WTC11 (cell line): ENCODE data around the gene SFI1. TPM values are rescaled to one million over a fixed set of nuclear protein-coding genes. Genes with fewer than 3 reads are reported as not detected.

Experiments
- ATAC-seq: fragments of 200-7000 bp; cut with Tn5 transposase; 2 replicates; pipeline ENCODE4 v1.10.0; 2021; ENCODE audit warnings: mild to moderate bottlenecking, moderate library complexity
- CTCF ChIA-PET: fragments of 300-600 bp; sonication (Branson Sonifier 250); formaldehyde crosslinking; loops from one replicate; lab custom pipeline; 2021; ENCODE audit warnings: antibody characterized with exemption; lab: Charles Lee
- POLR2A ChIA-PET: fragments of 350-600 bp; sonication (Branson Sonifier 250); formaldehyde crosslinking; loops from one replicate; lab custom pipeline; 2021; ENCODE audit warnings: antibody characterized with exemption; lab: Charles Lee
- DNase-seq: peaks from one replicate; pipeline ENCODE4 v3.0.0; 2021; ENCODE audit warnings: low spot score
- H3K27ac Mint-ChIP-seq: 2 replicates; pipeline ENCODE4 v1.8.0; 2021; ENCODE audit warnings: mixed read lengths
- H3K27me3 Mint-ChIP-seq: 2 replicates; pipeline ENCODE4 v1.8.0; 2021; ENCODE audit warnings: low read depth, mild to moderate bottlenecking, moderate library complexity, mixed read lengths
- H3K36me3 Mint-ChIP-seq: 2 replicates; pipeline ENCODE4 v1.8.0; 2021; ENCODE audit warnings: mixed read lengths
- H3K4me1 Mint-ChIP-seq: 2 replicates; pipeline ENCODE4 v1.8.0; 2022; ENCODE audit warnings: mixed read lengths
- H3K4me3 Mint-ChIP-seq: 2 replicates; pipeline ENCODE4 v1.8.0; 2021; ENCODE audit warnings: mild to moderate bottlenecking, moderate library complexity, mixed read lengths
- H3K9me3 Mint-ChIP-seq: 2 replicates; pipeline ENCODE4 v1.8.0; 2021; ENCODE audit warnings: mixed read lengths
- AFF4 ChIP-seq: sonication (generic); formaldehyde crosslinking; IDR thresholded peaks from 2 replicates; pipeline ENCODE4 v1.8.1; 2023; ENCODE audit warnings: mild to moderate bottlenecking, missing genetic modification reagents, borderline replicate concordance
- GTF2I ChIP-seq: fragments of 250-450 bp; sonication (Bioruptor Pico); conservative IDR thresholded peaks from 2 replicates; pipeline ENCODE4 v1.4.0; 2021; ENCODE audit warnings: mild to moderate bottlenecking
- MAX ChIP-seq: sonication (generic); formaldehyde crosslinking; IDR thresholded peaks from 2 replicates; pipeline ENCODE4 v1.8.0; 2022; ENCODE audit warnings: mild to moderate bottlenecking, missing genetic modification reagents
- NFE2L1 ChIP-seq: sonication (generic); formaldehyde crosslinking; IDR thresholded peaks from 2 replicates; pipeline ENCODE4 v1.8.1; 2023; ENCODE audit warnings: missing genetic modification reagents
- NFYB ChIP-seq: sonication (generic); formaldehyde crosslinking; conservative IDR thresholded peaks from 2 replicates; pipeline ENCODE4 v1.8.0; 2022; ENCODE audit warnings: low read depth, missing genetic modification reagents
- NR2C2 ChIP-seq: sonication (generic); formaldehyde crosslinking; IDR thresholded peaks from 2 replicates; pipeline ENCODE4 v1.8.0; 2022; ENCODE audit warnings: mild to moderate bottlenecking, missing genetic modification reagents
- NR3C1 ChIP-seq: sonication (generic); formaldehyde crosslinking; conservative IDR thresholded peaks from 2 replicates; pipeline ENCODE4 v1.8.1; 2023; ENCODE audit warnings: low read depth, mild to moderate bottlenecking, missing genetic modification reagents
- PREB ChIP-seq: sonication (generic); formaldehyde crosslinking; IDR thresholded peaks from 2 replicates; pipeline ENCODE4 v1.8.1; 2022; ENCODE audit warnings: mild to moderate bottlenecking, missing genetic modification reagents, moderate library complexity, borderline replicate concordance
- SMAD3 ChIP-seq: sonication (generic); formaldehyde crosslinking; IDR thresholded peaks from 2 replicates; pipeline ENCODE4 v1.8.0; 2022; ENCODE audit warnings: missing genetic modification reagents, mild to moderate bottlenecking, borderline replicate concordance
- SP1 ChIP-seq: sonication (generic); formaldehyde crosslinking; conservative IDR thresholded peaks from 2 replicates; pipeline ENCODE4 v1.8.1; 2022; ENCODE audit warnings: missing genetic modification reagents
- TEAD1 ChIP-seq: sonication (generic); formaldehyde crosslinking; IDR thresholded peaks from 2 replicates; pipeline ENCODE4 v1.8.0; 2022; ENCODE audit warnings: mild to moderate bottlenecking, missing genetic modification reagents
- TEAD4 ChIP-seq: sonication (generic); formaldehyde crosslinking; IDR thresholded peaks from 2 replicates; pipeline ENCODE4 v1.8.0; 2022; ENCODE audit warnings: mild to moderate bottlenecking, missing genetic modification reagents
- TP53 ChIP-seq: sonication (generic); formaldehyde crosslinking; IDR thresholded peaks from 2 replicates; pipeline ENCODE4 v1.8.1; 2023; ENCODE audit warnings: mild to moderate bottlenecking, missing genetic modification reagents
- ZMAT4 ChIP-seq: fragments of 250-450 bp; sonication (Bioruptor Pico); IDR thresholded peaks from 2 replicates; pipeline ENCODE4 v1.9.0; 2021; ENCODE audit warnings: mild to moderate bottlenecking
- ZNF121 ChIP-seq: sonication (generic); formaldehyde crosslinking; IDR thresholded peaks from 2 replicates; pipeline ENCODE4 v1.8.0; 2023; ENCODE audit warnings: missing genetic modification reagents
- ZNF138 ChIP-seq: sonication (generic); formaldehyde crosslinking; conservative IDR thresholded peaks from 2 replicates; pipeline ENCODE4 v1.8.1; 2022; ENCODE audit warnings: mild to moderate bottlenecking, moderate library complexity, missing genetic modification reagents
- ZNF317 ChIP-seq: sonication (generic); formaldehyde crosslinking; IDR thresholded peaks from 2 replicates; pipeline ENCODE4 v1.8.1; 2023; ENCODE audit warnings: low read depth, mild to moderate bottlenecking, moderate library complexity, missing genetic modification reagents, borderline replicate concordance
- ZNF512 ChIP-seq: sonication (generic); formaldehyde crosslinking; IDR thresholded peaks from 2 replicates; pipeline ENCODE4 v1.8.1; 2022; ENCODE audit warnings: missing genetic modification reagents, borderline replicate concordance
- total RNA-seq: library from RNA; stranded (reverse); gene quantifications from 3 replicates; pipeline ENCODE4 v1.2.3, GENCODE V29; 2021
- TF ChIP-seq, protein P1 (sequence below): sonication (generic); formaldehyde crosslinking; conservative IDR thresholded peaks from 2 replicates; pipeline ENCODE4 v1.8.1; 2022; ENCODE audit warnings: mild to moderate bottlenecking, missing genetic modification reagents

The SFI1 gene
- total RNA-seq, 1 experiment from 2014 or later, result 43.6 TPM

GRCh38 chr22:31566484-31566883 lies 70.1 kb downstream of the SFI1 start (continued):
- TF ChIP-seq NFE2L1 (CRISPR knock-in tag), result no peak
- no peak for TF ChIP-seq ZMAT4 (CRISPR knock-in tag)
- no peak for TF ChIP-seq ZNF138 (CRISPR knock-in tag)
- no peak for TF ChIP-seq AFF4 (CRISPR knock-in tag)
- no peak for TF ChIP-seq ZNF512 (CRISPR knock-in tag)
- TF ChIP-seq ZNF121 (CRISPR knock-in tag), result no peak

DNA sequence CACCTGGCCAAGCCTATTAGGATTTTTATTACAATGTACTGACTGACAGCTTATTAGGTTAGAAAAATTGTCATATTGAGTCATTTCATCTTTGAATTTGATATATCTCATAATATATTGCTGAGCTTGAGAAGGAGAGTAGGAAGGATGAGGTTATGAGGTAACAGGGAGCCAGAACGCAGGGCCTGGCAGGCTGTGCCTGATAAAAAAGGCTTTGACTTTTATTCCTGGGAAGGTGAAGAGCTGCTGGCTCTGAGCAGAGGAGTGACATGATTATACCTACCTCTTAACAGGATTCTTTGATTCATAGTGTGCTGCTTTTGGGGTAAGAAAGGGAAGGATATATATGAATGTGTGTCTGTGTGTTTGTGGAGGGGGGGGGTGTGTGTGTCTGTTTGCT lies 70.9 kb downstream of the SFI1 start:
- ATAC-seq, result no peak
- Mint-ChIP-seq H3K27me3 (no peaks in the 10 kb centered on the region), H3K36me3 (peaks cover 8% of the 10 kb centered on the region; the same call in 1 of the 2 replicates), H3K4me3 (no peak overlapping the region), H3K4me1 (no peaks in the 10 kb centered on the region), H3K27ac (no peak overlapping the region; the same call in 1 of the 2 replicates), H3K9me3 (no peaks in the 10 kb centered on the region)
- POLR2A ChIA-PET, result no interaction called here
- TF ChIP-seq TEAD1, result no peak
- no peak for TF ChIP-seq NFYB (CRISPR knock-in tag)
- no peak for TF ChIP-seq NR2C2 (CRISPR knock-in tag)
- no peak for TF ChIP-seq TP53 (CRISPR knock-in tag)
- CTCF ChIA-PET, result interaction anchor here (1.1 kb wide), 1 partner anchor 11 kb away, joined by 3 read pairs; no protein-coding TSS in a partner anchor
- no peak for DNase-seq

GRCh38 chr22:31567702-31568101 lies 71.4 kb downstream of the SFI1 start:
- Mint-ChIP-seq H3K27me3 (no peaks in the 10 kb centered on the region), H3K9me3 (no peaks in the 10 kb centered on the region), H3K27ac (no peak overlapping the region), H3K4me3 (no peak overlapping the region), H3K4me1 (no peaks in the 10 kb centered on the region), H3K36me3 (peaks cover 8% of the 10 kb centered on the region; the same call in 1 of the 2 replicates)
- TF ChIP-seq SMAD3 (CRISPR knock-in tag), result no peak
- TF ChIP-seq PREB (CRISPR knock-in tag), result no peak
- no peak for TF ChIP-seq MAX
- no peak for TF ChIP-seq SP1 (CRISPR knock-in tag)
- TF ChIP-seq, protein P1, sequence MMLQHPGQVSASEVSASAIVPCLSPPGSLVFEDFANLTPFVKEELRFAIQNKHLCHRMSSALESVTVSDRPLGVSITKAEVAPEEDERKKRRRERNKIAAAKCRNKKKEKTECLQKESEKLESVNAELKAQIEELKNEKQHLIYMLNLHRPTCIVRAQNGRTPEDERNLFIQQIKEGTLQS (CRISPR knock-in tag), result no peak
- no peak for TF ChIP-seq NR3C1 (CRISPR knock-in tag)
- TF ChIP-seq TEAD4 (CRISPR knock-in tag), result no peak
- TF ChIP-seq GTF2I (CRISPR knock-in tag), result no peak
- no peak for TF ChIP-seq ZNF317 (CRISPR knock-in tag)
- POLR2A ChIA-PET, result no interaction called here
- DNase-seq (no peak), ATAC-seq (no peak)
- CTCF ChIA-PET, result no interaction called here
